Kidney glomerular epithelial cell (primary cell): ENCODE results near the gene SIRT7.
"Not testable (repeated sequence)": the region's sequence is repeated elsewhere in the genome, so short reads cannot be mapped to it uniquely, and the experiment has no call there.

Experiments
- DNase-seq: peaks from one replicate; lab custom pipeline; 2025; lab: John Stamatoyannopoulos, UW

Gene SIRT7

DNA sequence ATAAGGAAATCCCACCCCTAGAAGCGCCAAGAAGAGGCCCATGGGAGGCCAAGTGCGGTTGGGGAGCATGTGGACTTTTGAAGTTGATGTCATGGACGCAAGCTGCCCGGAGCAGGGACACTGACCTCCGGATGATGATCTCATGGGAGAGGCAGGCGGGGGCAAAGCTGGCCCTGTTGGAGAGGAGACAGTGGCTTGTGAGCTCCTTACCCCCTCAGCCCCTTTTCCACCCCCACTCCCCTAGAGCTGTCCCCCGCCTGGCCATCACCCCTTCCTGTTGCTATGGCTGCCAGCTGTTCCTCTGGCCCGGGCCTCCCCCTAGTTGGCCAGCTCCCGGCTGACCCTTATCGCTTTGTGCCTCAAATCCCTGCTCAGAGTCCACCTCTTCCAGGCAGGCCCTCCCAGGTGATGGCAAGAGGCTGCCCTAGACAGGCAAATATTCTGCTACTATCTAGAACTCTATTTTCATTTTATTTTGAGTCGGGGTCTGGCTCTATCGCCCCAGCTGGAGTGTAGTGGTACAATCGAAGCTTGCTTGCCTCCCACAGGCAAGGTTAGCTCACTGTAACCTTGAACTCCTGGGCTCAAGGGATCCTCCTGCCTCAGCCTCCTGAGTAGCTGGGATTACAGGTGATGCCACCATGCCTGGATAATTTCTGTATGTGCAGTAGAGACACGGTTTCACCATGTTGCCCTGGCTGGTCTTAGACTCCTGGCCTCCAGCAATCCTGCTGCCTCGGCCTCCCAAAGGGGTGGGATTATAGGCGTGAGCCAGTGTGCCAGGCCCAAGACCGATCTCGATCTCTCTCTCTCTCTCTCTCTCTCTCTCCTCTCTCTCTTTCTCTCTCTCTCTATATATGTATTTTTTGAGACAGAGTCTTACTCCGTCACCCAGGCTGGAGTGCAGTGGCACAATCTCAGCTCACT is 36.4 kb upstream of the SIRT7 start:
- DNase-seq: no peak

GRCh38 chr17:81953443-81953842 is 35.5 kb upstream of the SIRT7 start:
- DNase-seq: not testable (repeated sequence)

- no peak for DNase-seq
Observed at GRCh38 chr17:81952792-81953228, 34.8 kb upstream of the SIRT7 start.

DNA sequence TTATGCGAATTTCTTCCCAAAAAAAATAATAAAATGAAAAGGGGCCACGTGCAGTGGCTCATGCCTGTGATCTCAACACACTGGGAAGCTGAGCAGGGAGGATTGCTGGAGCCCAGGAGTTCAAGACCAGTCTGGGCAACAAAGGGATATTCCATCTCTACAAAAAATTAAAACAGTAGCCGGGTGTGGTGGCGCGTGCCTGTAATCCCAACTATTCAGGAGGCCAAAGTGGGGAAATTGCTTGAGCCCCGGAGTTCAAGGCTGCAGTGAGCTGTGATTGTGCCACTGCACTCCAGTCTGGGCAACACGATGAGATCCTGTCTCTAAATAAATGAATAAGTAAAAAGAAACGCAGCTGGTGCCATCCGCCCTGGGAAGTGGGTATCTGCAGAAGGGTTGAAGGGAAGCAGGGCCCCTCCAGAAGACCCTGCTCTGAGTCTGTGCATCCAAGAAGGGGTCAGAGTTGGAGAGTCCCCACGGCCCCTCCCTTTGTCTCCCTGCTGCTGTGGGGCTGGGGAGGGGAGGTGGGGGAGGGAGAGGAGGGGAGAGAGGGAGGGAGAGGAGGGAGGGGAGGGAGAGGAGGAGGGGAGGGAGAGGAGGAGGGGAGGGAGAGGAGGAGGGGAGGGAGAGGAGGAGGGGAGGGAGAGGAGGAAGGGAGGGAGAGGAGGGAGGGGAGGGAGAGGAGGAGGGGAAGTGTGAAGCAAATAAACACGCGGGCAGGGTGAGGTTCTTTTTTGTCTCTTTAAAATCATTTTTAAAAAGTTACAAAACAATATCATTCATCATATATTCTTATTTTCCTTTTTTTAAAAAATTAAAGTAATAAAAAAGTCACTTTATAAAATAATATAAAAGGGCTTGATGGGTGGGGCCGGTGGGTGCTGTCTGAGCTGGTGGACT is 34.1 kb upstream of the SIRT7 start:
- DNase-seq: no peak

DNA sequence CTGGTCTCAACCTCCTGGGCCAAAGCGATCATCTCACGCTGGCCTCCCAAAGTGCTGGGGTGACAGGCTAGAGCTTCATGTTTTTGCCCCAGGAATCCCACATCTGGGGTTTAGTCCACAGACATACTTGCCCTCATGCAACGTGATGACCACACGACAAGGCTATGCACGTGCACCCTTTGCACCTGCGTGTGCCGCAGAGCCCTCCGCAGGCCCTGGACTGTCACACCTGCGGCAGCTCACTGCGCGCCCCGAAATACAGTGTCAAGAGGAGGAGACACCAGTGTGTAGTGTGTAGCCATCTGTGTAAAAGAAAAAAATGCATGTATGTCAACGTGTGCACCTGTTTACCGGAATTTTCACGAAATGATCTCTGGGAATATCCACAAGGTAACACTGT is 32.5 kb upstream of the SIRT7 start:
- DNase-seq: no peak

GRCh38 chr17:81948635-81949378 is 30.8 kb upstream of the SIRT7 start:
- no peak for DNase-seq

DNA sequence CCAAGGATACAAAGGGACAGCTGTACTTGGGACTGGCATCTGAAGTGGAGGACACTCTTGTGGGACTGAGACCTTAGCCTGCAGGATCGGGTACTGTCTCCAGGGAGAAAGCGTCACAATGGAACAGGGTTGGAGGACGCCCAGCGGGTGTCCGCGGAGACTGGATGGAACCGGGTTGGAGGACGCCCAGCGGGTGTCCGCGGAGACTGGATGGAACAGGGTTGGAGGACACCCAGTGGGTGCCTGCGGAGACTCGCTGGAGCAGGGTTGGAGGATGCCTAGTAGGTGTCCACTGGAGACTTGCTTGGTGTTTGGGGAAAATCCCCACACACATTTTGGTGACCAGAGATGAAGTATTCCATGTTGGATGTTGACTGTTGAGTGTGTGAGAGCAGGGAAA is 29.2 kb upstream of the SIRT7 start, which contains the start of gene MYADML2:
TSS of gene MYADML2 (minus strand) at position 45 of the 400 bp plus-strand sequence. CDS start 5,492 bp downstream, outside the sequence.
- no peak for DNase-seq

DNA sequence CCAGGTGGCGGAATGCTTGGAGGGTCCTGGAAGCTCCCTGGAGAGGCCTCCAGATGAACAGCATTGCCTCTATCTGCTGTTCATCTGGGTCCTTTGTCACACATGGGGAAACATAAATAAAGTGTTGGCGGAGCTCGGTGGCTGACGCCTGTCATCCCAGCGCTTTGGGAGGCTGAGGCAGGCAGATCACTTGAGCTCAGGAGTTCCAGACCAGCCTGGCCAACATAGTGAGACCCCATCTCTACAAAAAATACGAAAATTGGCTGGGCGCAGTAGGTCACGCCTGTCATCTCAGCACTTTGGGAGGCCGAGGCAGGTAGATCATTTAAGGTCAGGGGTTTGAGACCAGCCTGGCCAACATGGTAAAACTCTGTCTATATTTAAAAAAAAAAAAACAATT is 26.9 kb upstream of the SIRT7 start:
- DNase-seq: no peak

DNA sequence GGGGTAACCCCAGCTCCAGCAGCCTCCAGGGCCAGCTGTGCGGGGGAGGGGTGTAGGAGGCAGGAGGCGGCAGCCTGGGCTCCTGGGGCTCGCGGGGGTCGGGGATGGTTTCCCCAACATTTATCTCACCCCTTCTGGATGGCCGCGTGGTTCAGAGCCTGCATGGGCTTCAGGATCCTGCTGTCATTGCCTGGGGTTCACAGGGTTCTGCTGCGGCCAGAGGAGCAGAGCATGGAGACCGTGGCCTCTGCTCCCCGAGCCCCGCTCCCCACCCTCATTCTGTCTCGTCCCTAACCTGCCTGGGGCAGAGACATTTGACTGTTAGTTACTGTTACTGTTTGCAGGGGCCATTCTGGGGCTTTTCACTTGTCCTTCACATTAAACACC is 24.2 kb upstream of the SIRT7 start:
- DNase-seq: no peak

- no peak for DNase-seq
Observed at GRCh38 chr17:81941484-81942166, 23.6 kb upstream of the SIRT7 start.

DNA sequence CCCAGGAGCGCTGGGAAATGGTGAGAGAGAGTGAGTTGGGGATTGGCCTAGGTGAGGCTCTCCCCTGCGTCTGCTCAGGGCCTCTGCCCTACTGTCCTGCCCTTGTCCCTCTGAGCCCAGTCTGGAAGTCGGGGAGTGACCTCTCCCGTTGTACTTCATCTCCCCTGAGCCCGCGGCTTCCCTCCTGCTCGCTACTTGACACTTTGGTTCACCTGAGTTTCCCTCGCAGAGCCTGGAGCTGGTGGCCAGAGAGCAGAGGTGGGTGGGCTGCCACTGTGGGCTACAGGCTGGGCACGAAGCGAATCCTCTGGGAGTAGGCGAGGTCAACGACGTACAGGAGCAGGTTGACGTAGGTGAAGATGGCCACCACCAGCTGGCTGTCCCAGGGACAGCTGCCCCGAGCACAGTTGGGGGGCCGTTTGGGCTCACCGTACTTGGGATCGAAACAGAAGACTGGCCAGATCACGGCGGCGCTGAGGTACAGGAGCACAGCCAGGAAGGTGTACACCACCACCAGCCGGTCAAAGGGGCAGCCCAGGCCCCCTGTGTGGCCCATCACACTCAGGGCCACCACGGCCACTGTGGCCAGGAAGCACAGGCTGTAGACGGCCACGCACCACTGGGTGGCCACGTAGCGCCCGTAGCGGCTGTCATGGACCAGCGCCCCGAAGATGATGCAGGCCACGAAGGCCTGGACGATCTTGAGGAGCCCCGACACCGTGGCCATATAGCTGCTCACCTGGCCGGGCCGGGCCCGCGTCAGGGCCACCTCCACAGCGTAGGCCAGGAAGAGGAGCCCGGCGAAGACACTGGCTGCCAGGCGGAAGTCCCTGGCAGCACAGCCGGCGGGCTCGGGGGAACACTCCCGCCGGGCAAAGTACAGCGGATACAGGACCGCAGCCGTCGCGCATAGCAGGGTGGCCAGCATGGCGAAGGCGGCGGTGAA is 22.8 kb upstream of the SIRT7 start:
- no peak for DNase-seq

DNA sequence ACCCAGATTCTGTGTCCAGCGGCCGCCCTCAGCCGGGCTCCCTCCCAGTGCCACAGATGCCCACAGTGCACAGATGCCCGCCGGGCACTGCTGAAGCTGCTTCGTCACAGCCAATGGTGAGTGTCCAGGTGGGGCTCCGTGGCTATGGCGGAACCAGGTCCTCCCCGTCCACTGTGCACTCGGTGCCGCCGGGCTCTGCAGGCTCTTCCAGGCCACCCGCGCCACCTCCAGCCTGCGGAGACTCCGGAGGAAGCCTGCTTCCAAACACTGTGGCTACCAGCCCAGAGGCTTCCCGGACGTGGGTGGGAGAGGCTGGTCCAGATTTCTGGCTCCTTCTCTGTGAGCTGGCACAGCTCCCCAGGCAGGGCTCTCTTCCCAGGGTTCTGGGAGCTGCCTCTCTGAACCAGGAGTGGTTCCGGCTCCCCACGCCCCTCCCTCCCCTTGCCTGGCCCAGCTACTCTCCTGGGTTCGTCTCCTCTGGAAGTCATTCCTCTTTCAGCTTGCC is 22.0 kb upstream of the SIRT7 start:
- no peak for DNase-seq

DNA sequence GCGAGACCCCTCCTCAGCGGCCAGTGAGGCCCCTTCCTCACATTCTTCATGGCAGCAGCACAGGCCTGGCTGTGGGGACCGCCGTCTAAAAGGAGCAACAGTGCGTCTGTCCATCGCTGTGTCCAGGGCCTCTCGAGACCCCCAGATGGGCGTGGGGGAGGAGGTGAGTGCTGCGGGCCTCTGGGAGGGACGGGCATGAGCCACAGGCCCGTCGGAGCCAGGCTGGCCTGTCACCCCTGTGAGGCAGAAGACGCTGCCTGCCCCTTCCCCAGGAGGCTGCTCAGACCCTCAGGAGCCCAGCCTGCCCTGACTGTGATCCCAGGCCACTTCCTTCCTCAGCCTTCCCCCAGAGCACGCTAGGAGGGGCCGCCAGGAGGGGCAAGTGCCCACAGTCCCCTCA is 21.2 kb upstream of the SIRT7 start:
- DNase-seq: no peak

- no peak for DNase-seq
Observed at GRCh38 chr17:81935709-81936084, 17.7 kb upstream of the SIRT7 start.

- DNase-seq: no peak
Observed at GRCh38 chr17:81934850-81935708, 17.1 kb upstream of the SIRT7 start.

DNA sequence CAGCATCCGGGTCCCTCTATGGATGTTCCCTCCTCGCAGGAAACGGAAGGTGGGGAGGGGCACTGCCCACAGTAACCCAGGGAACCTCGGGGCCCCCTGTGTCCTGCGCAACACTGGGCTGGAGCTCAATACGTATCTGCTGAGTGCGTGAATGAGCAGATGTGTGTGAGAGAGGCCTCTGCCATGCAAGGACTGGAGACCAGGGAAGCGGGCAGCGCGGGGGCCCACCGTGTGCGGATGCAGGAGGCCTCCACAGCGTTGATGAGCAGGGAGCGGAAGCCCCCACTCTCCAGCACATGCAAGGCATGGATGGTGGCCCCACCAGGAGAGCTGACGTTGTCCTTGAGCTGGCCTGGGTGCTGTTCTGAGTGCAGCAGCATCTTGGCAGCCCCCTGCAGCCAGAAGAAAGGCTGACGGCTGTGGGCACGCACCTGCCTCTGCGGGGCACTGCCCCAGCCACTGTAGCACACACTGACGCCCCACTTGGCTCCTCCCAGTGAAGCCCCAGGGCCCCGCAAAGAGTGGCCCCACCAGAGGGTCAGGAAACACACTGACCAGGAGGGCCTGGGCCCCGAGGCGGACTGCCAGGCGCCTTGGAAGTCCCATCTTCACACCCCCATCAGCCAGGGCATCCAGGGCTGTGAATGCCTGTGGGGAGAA is 16.3 kb upstream of the SIRT7 start:
- DNase-seq: no peak

DNA sequence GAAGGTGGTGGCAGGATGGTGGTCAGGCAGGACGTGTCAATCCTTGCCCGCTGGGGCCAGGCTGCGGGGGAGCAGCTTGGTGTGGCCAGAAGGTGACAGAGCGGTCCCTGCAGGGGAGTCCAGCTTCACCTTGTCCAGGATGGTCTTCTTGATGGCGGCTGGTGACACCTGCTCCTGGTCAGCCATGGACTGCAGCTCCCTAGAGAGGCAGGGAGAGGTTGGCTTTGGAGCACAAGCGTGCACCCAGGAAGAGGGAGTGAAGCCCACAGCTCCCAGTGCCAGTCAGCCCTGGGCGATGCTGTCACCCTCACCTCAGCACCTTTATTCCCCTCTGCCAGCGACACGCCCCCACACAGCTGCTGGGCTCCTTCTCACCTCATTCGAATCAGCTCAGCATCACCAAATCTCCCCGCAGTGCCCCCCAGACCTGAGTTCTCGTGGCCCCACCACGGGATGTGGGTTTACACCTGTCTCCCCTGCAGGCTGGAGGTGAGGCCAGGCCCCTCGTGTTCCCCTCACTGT is 15.3 kb upstream of the SIRT7 start:
- no peak for DNase-seq

DNA sequence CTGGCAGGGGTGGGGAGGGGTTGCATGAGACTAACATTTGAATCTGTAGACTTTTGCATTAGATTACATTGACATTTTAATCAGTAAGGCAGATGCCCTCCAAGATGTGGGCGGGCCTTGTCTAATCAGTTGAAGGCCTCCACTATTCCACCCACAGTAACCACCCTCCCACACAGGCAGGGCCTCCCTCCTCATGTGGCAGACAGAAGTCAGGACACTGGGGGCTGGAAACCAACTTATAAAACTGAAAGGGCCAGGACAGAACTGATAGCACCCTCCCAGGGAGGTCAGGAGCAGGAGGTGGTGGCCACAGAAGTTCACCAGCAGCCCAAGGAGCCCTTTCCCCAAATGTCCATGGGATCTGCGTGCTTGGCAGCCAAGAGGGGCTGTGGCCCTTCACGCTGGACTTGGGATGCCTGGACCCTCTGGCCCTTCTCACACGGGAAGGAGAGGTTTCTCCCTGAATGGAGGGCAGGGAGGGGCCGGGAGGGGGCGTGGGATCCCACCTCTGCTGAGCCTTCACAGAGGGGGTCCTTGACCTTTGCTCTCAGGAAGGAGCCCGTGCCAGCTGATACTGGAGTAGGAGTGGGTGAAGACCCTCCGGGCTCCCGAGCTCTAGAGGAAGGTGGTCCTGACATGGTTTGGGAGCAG is 14.5 kb upstream of the SIRT7 start:
- no peak for DNase-seq
